Tibial nerve (tissue), 4 donors: ENCODE data around the gene MTERF1. TPM values are rescaled to one million over a fixed set of nuclear protein-coding genes. Genes with fewer than 3 reads are reported as not detected.
"Not testable (repeated sequence)": the region's sequence is repeated elsewhere in the genome, so short reads cannot be mapped to it uniquely, and the experiment has no call there.

Experiments used
- DNase-seq, 2 donors: peaks; one replicate each; pipeline ENCODE4 v3.0.0-alpha.2; 2019; ENCODE audit warnings: low spot score in 2 of 2
- H3K27ac ChIP-seq, 4 donors: fragments of 200-600 bp; sonication (generic) in 3 of 4; one replicate each; pipeline ENCODE4 v1.5.1; 2017 to 2019; ENCODE audit warnings: mild to moderate bottlenecking in 1 of 4
- H3K27me3 ChIP-seq, 2 donors: fragments of 200-600 bp; sonication (generic) in 1 of 2; one replicate each; pipeline versions ENCODE4 v1.5.1 to v1.6.0; 2017 to 2019
- H3K36me3 ChIP-seq, 3 donors: fragments of 200-600 bp; sonication (generic); one replicate each; pipeline ENCODE4 v1.5.1; 2018 to 2019
- H3K4me1 ChIP-seq, 4 donors: fragments of 200-600 bp; sonication (generic) in 3 of 4; one replicate each; pipeline ENCODE4 v1.5.1; 2017 to 2019
- H3K4me3 ChIP-seq, 4 donors: fragments of 200-600 bp; sonication (generic) in 3 of 4; one replicate each; pipeline ENCODE4 v1.5.1; 2017 to 2019; ENCODE audit warnings: mild to moderate bottlenecking in 1 of 4, moderate library complexity in 1 of 4
- H3K9me3 ChIP-seq, 4 donors: fragments of 200-600 bp; sonication (generic) in 3 of 4; one replicate each; pipeline ENCODE4 v1.5.1; 2017 to 2019
- EP300 ChIP-seq, 2 donors: sonication (generic); formaldehyde crosslinking; IDR thresholded peaks; one replicate each; pipeline ENCODE4 v1.6.1; 2017; ENCODE audit warnings: antibody characterized with exemption in 2 of 2, mild to moderate bottlenecking in 1 of 2
- POLR2A ChIP-seq, 2 donors: fragments of 450-650 bp; IDR thresholded peaks; one replicate each; pipeline ENCODE4 v1.6.1; 2017; ENCODE audit warnings: antibody characterized with exemption in 2 of 2, mild to moderate bottlenecking in 2 of 2, moderate library complexity in 2 of 2
- WGBS, 2 donors: methylation state at CpG; one replicate each; pipeline ENCODE4 v1.1.5; 2018; 5-methylcytosine and 5-hydroxymethylcytosine counted together
- total RNA-seq, 4 donors: library from RNA; depleted of rRNA; stranded (reverse); fragments of >200 nt; gene quantifications; one replicate each; pipeline ENCODE4 v1.1.0, GENCODE V29; 2016
- TF ChIP-seq, protein P1 (sequence below), 5 experiments: fragments of 200-600 bp in 3 of 5; fragments of 450-650 bp in 2 of 5; sonication (generic) in 3 of 5; IDR thresholded peaks; one replicate each; pipeline ENCODE4 v1.5.1; 2016 to 2019; ENCODE audit warnings: antibody characterized with exemption in 5 of 5, mild to moderate bottlenecking in 3 of 5, moderate library complexity in 2 of 5

Gene MTERF1
- total RNA-seq, 4 donors from 2014 or later: 4.3 to 10.8 (median 9.3) TPM

GRCh38 chr7:91892099-91892705, 11.7 kb upstream of the MTERF1 start:
- H3K36me3 ChIP-seq: peaks cover 0 to 7% (median 0%) of the 10 kb centered on the region in 3 donors
- no peak overlapping the region for H3K4me3 ChIP-seq
- WGBS, 2 donors: 35 to 37% methylated on average over 3 of the region's 3 CpGs
- no peak overlapping the region for H3K27ac ChIP-seq
- no peaks in the 10 kb centered on the region for H3K4me1 ChIP-seq
- peaks cover 0 to 7% (median 0%) of the 10 kb centered on the region in 4 donors for H3K9me3 ChIP-seq
- TF ChIP-seq, protein P1, sequence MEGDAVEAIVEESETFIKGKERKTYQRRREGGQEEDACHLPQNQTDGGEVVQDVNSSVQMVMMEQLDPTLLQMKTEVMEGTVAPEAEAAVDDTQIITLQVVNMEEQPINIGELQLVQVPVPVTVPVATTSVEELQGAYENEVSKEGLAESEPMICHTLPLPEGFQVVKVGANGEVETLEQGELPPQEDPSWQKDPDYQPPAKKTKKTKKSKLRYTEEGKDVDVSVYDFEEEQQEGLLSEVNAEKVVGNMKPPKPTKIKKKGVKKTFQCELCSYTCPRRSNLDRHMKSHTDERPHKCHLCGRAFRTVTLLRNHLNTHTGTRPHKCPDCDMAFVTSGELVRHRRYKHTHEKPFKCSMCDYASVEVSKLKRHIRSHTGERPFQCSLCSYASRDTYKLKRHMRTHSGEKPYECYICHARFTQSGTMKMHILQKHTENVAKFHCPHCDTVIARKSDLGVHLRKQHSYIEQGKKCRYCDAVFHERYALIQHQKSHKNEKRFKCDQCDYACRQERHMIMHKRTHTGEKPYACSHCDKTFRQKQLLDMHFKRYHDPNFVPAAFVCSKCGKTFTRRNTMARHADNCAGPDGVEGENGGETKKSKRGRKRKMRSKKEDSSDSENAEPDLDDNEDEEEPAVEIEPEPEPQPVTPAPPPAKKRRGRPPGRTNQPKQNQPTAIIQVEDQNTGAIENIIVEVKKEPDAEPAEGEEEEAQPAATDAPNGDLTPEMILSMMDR (IDR thresholded peaks at IDR 0.05): no peak
- TF ChIP-seq POLR2A (IDR thresholded peaks at IDR 0.05) (no peak), EP300 (IDR thresholded peaks at IDR 0.05) (no peak)
- H3K27me3 ChIP-seq: no peaks in the 10 kb centered on the region
- DNase-seq: no peak

DNA sequence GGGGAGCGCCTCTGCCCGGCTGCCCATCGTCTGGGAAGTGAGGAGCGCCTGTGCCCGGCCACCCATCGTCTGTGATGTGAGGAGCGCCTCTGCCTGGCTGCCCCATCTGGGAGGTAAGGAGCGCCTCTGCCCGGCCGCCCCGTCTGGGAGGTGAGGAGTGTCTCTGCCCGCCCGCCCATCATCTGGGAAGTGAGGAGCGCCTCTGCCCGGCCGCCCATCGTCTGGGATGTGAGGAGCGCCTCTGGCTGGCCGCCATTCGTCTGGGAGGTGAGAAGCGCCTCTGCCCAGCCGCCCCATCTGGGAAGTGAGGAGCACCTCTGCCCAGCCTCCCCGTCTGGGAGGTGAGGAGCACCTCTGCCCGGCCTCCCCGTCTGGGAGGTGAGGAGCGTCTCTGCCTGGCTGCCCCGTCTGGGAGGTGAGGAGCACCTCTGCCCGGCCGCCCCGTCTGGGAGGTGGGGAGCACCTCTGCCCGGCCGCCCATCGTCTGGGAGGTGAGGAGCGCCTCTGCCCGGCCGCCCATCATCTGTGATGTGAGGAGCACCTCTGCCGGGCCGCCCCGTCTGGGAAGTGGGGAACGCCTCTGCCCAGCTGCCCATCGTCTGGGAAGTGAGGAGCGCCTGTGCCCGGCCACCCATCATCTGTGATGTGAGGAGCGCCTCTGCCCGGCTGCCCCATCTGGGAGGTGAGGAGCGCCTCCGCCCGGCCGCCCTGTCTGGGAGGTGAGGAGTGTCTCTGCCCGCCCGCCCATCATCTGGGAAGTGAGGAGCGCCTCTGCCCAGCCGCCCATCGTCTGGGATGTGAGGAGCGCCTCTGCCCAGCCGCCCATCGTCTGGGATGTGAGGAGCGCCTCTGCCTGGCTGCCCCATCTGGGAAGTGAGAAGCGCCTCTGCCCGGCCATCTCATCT, 8.0 kb upstream of the MTERF1 start:
- H3K4me1 ChIP-seq, H3K4me3 ChIP-seq, DNase-seq, H3K27ac ChIP-seq, H3K27me3 ChIP-seq: not testable (repeated sequence)
- peaks cover 0 to 13% (median 0%) of the 10 kb centered on the region in 3 donors for H3K36me3 ChIP-seq
- H3K9me3 ChIP-seq: peaks cover 0 to 13% (median 0%) of the 10 kb centered on the region in 4 donors
- WGBS, 2 donors: 93 to 94% methylated on average over 47 to 50 of the region's 60 CpGs

DNA sequence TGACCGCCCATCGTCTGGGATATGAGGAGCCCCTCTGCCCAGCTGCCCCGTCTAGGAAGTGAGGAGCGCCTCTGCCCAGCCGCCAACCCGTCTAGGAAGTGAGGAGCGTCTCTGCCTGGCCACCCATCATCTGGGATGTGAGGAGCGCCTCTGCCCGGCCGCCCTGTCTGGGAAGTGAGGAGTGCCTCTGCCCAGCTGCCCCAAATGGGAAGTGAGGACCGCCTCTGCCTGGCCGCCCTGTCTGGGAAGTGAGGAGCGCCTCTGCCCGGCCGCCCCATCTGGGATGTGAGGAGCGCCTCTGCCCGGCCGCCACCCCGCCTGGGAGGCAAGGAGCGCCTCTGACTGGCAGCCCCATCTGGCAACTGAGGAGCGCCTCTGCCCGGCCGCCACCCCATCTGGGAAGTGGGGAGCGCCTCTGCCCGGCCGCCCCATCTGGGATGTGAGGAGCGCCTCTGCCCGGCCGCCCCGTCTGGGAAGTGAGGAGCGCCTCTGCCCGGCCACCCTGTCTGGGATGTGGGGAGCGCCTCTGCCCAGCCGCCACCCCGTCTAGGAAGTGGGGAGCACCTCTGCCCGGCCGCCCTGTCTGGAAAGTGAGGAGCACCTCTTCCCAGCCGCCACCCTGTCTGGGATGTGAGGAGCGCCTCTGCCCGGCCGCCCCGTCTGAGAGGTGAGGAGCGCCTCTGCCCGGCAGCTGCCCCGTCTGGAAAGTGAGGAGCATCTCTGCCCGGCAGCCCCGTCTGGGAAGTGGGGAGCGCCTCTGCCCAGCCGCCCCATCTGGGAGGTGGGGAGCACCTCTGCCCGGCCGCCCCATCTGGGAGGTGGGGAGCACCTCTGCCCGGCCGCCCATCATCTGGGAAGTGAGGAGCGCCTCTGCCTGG, 7.1 kb upstream of the MTERF1 start:
- H3K27ac ChIP-seq, DNase-seq, H3K27me3 ChIP-seq, H3K4me1 ChIP-seq, H3K4me3 ChIP-seq: not testable (repeated sequence)
- Histone ChIP-seq H3K9me3 (peaks cover 0 to 13% (median 0%) of the 10 kb centered on the region in 4 donors), H3K36me3 (peaks cover 0 to 13% (median 0%) of the 10 kb centered on the region in 3 donors)
- WGBS, 2 donors: 94 to 100% methylated on average over 15 to 27 of the region's 54 CpGs

DNA sequence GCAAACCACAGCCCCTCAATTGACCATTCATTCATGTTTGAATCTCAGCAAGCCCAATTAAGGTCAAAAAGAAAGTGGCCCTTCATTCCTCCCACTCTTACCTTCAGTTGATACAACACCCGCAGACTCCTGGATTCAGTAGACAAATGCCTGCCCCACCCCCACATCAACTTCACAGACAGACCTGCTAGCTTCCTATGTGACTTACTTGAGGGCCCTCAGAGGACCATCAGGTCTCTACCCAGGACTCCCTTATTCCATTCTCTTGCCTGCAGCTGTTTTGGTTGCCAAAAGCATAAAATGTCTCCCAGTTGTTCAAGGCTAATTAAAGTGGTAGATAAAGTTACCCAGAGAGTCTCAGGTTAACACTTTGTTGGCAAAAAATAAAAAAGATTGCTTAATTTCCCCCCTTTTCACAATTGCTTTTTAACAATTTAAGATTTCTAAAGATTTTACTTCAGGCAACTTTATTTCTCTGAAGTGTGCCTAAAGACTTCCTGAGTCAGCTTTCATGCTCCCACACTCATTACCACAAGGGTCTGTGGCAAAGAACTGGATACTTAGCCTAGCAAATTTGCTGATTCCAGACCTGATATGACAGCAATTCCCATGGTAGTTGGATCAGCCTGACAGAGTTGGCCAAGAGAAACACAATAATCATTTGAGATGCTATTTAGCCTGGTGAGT, 3.3 kb upstream of the MTERF1 start:
- 43 to 64% methylated on average over 1 of the region's 1 CpG for WGBS, 2 donors
- H3K27me3 ChIP-seq: no peaks in the 10 kb centered on the region

DNA sequence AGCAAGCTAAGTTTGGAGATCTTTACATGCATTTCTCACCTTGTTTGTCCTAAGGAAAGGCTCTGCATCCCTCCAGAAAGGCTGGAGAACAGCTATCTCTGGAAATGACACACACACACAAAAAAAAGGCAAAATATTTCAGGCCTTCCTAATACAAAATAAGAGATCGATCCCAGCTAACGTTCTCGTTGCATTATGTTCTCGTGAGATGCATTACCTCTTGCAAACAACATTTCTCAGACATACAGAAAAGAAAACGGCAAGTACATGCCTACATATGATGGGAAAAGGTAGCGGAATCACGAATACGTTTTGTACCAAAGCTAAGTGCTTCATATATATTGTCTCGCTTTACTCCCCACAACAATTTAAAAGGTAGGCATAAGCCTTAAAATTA, 488 bp downstream of the MTERF1 start:
- H3K36me3 ChIP-seq: peaks cover 0 to 1% (median 0%) of the 10 kb centered on the region in 3 donors
- H3K27ac ChIP-seq: peak overlapping the region in 3 of 4 donors; percentile 60 to 76 (median 75)
- TF ChIP-seq EP300 (IDR thresholded peaks at IDR 0.05) (no peak), POLR2A (IDR thresholded peaks at IDR 0.05) (no peak)
- TF ChIP-seq, protein P1 (IDR thresholded peaks at IDR 0.05): no peak
- H3K27me3 ChIP-seq: no peaks in the 10 kb centered on the region
- 2 to 7% methylated on average over 9 of the region's 9 CpGs for WGBS, 2 donors
- H3K4me3 ChIP-seq: peak overlapping the region; percentile 49 to 70 (median 68)
- DNase-seq: no peak
- peaks cover 0 to 25% (median 8%) of the 10 kb centered on the region in 4 donors for H3K4me1 ChIP-seq
- no peaks in the 10 kb centered on the region for H3K9me3 ChIP-seq

More for the DNA sequence above, 3.3 kb upstream of the MTERF1 start:
- Histone ChIP-seq H3K4me3 (no peak overlapping the region), H3K4me1 (peaks cover 0 to 18% (median 8%) of the 10 kb centered on the region in 4 donors), H3K27ac (no peak overlapping the region), H3K9me3 (peaks cover 0 to 13% (median 0%) of the 10 kb centered on the region in 4 donors), H3K36me3 (peaks cover 0 to 13% (median 0%) of the 10 kb centered on the region in 3 donors)
- no peak for TF ChIP-seq POLR2A (IDR thresholded peaks at IDR 0.05)
- TF ChIP-seq, protein P1 (IDR thresholded peaks at IDR 0.05): no peak
- no peak for TF ChIP-seq EP300 (IDR thresholded peaks at IDR 0.05)
- no peak for DNase-seq
